ENCODE measurements around the gene PMM2. TPM values are rescaled to one million over a fixed set of nuclear protein-coding genes. Genes with fewer than 3 reads are reported as not detected.
"Not testable (repeated sequence)": the region's sequence is repeated elsewhere in the genome, so short reads cannot be mapped to it uniquely, and the experiment has no call there.

PMM2 gene
- 10 to 100 TPM; 20.0 to 33.0 (median 25.7) TPM for total RNA-seq

DNA sequence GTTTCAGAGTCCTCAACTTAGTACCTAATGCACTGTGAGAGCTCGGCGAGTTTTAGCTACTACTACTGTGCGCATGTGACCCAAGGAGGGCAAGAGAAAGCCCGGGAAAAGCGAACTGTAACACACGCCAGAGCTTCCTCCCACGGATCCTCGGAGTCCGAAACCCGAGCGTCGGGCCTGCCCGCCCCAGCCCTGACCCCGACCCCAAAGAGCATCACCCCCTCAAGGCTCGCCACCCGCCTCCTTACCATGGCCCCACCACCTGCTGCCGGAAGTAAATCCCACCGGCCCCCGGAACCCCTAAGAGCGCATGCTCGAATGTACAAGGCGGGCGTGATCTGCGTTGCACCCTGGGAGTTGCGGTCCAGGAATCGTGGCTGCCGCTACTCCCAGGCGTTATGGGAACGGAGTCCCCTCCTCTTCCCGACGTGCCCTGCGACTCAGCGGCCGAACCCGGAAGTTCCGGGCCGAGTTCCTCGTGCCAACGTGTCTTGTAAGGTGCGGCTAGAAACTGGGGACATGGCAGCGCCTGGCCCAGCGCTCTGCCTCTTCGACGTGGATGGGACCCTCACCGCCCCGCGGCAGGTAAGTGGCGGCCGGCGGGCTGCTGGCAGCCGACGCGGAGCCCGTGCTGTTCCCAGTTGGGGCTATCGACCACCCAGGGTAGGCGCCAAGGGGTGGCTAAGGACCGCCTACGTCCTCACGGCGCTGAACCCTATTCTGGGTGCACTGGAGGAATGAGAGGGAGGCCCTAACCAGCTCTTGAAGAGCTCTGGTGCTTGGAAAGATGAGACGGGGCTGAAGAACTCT lies at the start of gene PMM2, which contains the start of gene TMEM186:
Gene PMM2, plus strand, starts transcription at position 476 of the 810 bp plus-strand sequence. Its CDS starts 44 bp downstream, at position 520.
Gene TMEM186, minus strand, starts transcription at position 276 of the 810 bp plus-strand sequence. Its CDS starts 25 bp downstream, at position 251.
- TF ChIP-seq POLR2AphosphoS5 (IDR thresholded peaks at IDR 0.05) (peak; percentile 25 to 97 (median 72)), POLR2A (IDR thresholded peaks at IDR 0.05) (peak in 1 of 2 donors; percentile 20), CTCF (IDR thresholded peaks at IDR 0.05) (no peak)
- Histone ChIP-seq H3K27me3 (no peaks in the 10 kb centered on the region), H3K36me3 (peaks cover 9% of the 10 kb centered on the region), H3K4me3 (peak within 1 kb of the TSS; percentile 61), H3K27ac (peak within 1 kb of the TSS; percentile 83), H3K4me1 (peaks cover 37% of the 10 kb centered on the region), H3K9me3 (no peaks in the 10 kb centered on the region)
- DNase-seq (ENCODE audit: low spot score in 2 of 2), result peak; percentile 96 to 97
- WGBS, result under 1% methylated on average over 42 of the region's 61 CpGs

GRCh38 chr16:8748944-8749343 lies 48.7 kb upstream of the PMM2 start:
- H3K4me3 ChIP-seq; H3K27me3 ChIP-seq; H3K27ac ChIP-seq; H3K36me3 ChIP-seq; H3K9me3 ChIP-seq; H3K4me1 ChIP-seq; DNase-seq (ENCODE audit: low spot score in 2 of 2): not testable (repeated sequence)
- 90% methylated on average over 9 of the region's 9 CpGs for WGBS

GRCh38 chr16:8751481-8752311 lies 45.9 kb upstream of the PMM2 start:
- TF ChIP-seq POLR2AphosphoS5 (IDR thresholded peaks at IDR 0.05) (no peak), EP300 (IDR thresholded peaks at IDR 0.05) (no peak), POLR2A (IDR thresholded peaks at IDR 0.05) (no peak), CTCF (IDR thresholded peaks at IDR 0.05) (no peak)
- Histone ChIP-seq H3K9me3 (no peaks in the 10 kb centered on the region), H3K36me3 (peaks cover 9% of the 10 kb centered on the region), H3K4me3 (no peak overlapping the region), H3K27ac (no peak overlapping the region), H3K27me3 (no peaks in the 10 kb centered on the region), H3K4me1 (no peaks in the 10 kb centered on the region)
- peak in 1 of 2 donors; percentile 30 for DNase-seq (ENCODE audit: low spot score in 2 of 2)
- WGBS, result 52% methylated on average over 14 of the region's 14 CpGs

GRCh38 chr16:8752706-8753105 lies 44.9 kb upstream of the PMM2 start:
- WGBS, result 31% methylated on average over 2 of the region's 2 CpGs
- Histone ChIP-seq H3K36me3 (peaks cover 11% of the 10 kb centered on the region), H3K4me3 (no peak overlapping the region), H3K27me3 (no peaks in the 10 kb centered on the region), H3K27ac (no peak overlapping the region), H3K9me3 (no peaks in the 10 kb centered on the region), H3K4me1 (no peaks in the 10 kb centered on the region)
- no peak for DNase-seq (ENCODE audit: low spot score in 2 of 2)
- TF ChIP-seq POLR2AphosphoS5 (IDR thresholded peaks at IDR 0.05), result no peak

- Histone ChIP-seq H3K9me3 (no peaks in the 10 kb centered on the region), H3K36me3 (peaks cover 12% of the 10 kb centered on the region), H3K4me1 (no peaks in the 10 kb centered on the region), H3K4me3 (no peak overlapping the region), H3K27me3 (no peaks in the 10 kb centered on the region), H3K27ac (no peak overlapping the region)
- peak in 1 of 2 donors; percentile 16 for DNase-seq (ENCODE audit: low spot score in 2 of 2)
- TF ChIP-seq EP300 (IDR thresholded peaks at IDR 0.05), result no peak
- no peak for TF ChIP-seq CTCF (IDR thresholded peaks at IDR 0.05)
- TF ChIP-seq POLR2AphosphoS5 (IDR thresholded peaks at IDR 0.05), result no peak
- no peak for TF ChIP-seq POLR2A (IDR thresholded peaks at IDR 0.05)
- 52% methylated on average over 9 of the region's 9 CpGs for WGBS
These were observed 44.1 kb upstream of the PMM2 start for GRCh38 chr16:8753416-8754054.
